GM19043 (cell line): ENCODE results near the gene PPP1R12A.
"Not testable (repeated sequence)": the region's sequence is repeated elsewhere in the genome, so short reads cannot be mapped to it uniquely, and the experiment has no call there.

Experiments
- ATAC-seq: cut with Tn5 transposase; IDR thresholded peaks from one replicate; pipeline ENCODE4 v1.9.1; 2021; ENCODE audit warnings: low read depth; ENCODE audit not compliant: unreplicated experiment

The PPP1R12A gene

GRCh38 chr12:79935021-79935623 lies at the start of gene PPP1R12A:
Gene PPP1R12A, minus strand, starts transcription at chr12:79935097. Its CDS starts 166 bp downstream, at chr12:79934931.
- peak; percentile 85 for ATAC-seq

- ATAC-seq: no peak
Measured at GRCh38 chr12:79983986-79984620, 49.2 kb upstream of the PPP1R12A start.

GRCh38 chr12:79983492-79983891 lies 48.6 kb upstream of the PPP1R12A start:
- no peak for ATAC-seq

GRCh38 chr12:79982086-79983062 lies 47.5 kb upstream of the PPP1R12A start:
- ATAC-seq: no peak

GRCh38 chr12:79978692-79979091 lies 43.8 kb upstream of the PPP1R12A start:
- ATAC-seq: no peak

GRCh38 chr12:79977856-79978460 lies 43.1 kb upstream of the PPP1R12A start:
- not testable (repeated sequence) for ATAC-seq

- ATAC-seq: no peak
Measured at GRCh38 chr12:79975143-79975542, 40.2 kb upstream of the PPP1R12A start.

GRCh38 chr12:79973801-79974200 lies 38.9 kb upstream of the PPP1R12A start:
- no peak for ATAC-seq

- no peak for ATAC-seq
Measured at GRCh38 chr12:79964100-79964627, 29.3 kb upstream of the PPP1R12A start.

- no peak for ATAC-seq
Measured at GRCh38 chr12:79961411-79961810, 26.5 kb upstream of the PPP1R12A start.

- no peak for ATAC-seq
Measured at GRCh38 chr12:79959484-79959883, 24.6 kb upstream of the PPP1R12A start.

GRCh38 chr12:79956896-79957295 lies 22.0 kb upstream of the PPP1R12A start:
- no peak for ATAC-seq

GRCh38 chr12:79955561-79955960 lies 20.7 kb upstream of the PPP1R12A start:
- no peak for ATAC-seq

GRCh38 chr12:79954037-79954610 lies 19.2 kb upstream of the PPP1R12A start:
- ATAC-seq: no peak

- no peak for ATAC-seq
Measured at GRCh38 chr12:79949098-79949497, 14.2 kb upstream of the PPP1R12A start.

- ATAC-seq: no peak
Measured at GRCh38 chr12:79945433-79945832, 10.5 kb upstream of the PPP1R12A start.

GRCh38 chr12:79944565-79944964 lies 9.7 kb upstream of the PPP1R12A start:
- ATAC-seq: no peak

GRCh38 chr12:79942846-79943245 lies 7.9 kb upstream of the PPP1R12A start:
- not testable (repeated sequence) for ATAC-seq

- no peak for ATAC-seq
Measured at GRCh38 chr12:79939728-79940310, 4.9 kb upstream of the PPP1R12A start.

- ATAC-seq: no peak
Measured at GRCh38 chr12:79938843-79939242, 3.9 kb upstream of the PPP1R12A start.
